Measurements from ENCODE around the gene OR1D5. TPM values are rescaled to one million over a fixed set of nuclear protein-coding genes. Genes with fewer than 3 reads are reported as not detected.

The OR1D5 gene
- total RNA-seq, 1 experiment from 2014 or later, result not detected

GRCh38 chr17:3020381-3020780 lies 43.0 kb downstream of the OR1D5 start:
- Histone ChIP-seq H3K27ac (ENCODE audit: low read depth, low read length) (no peak overlapping the region), H2AFZ (ENCODE audit: low read depth, low read length, poor library complexity, severe bottlenecking) (no peak overlapping the region), H3K9ac (ENCODE audit: low read length) (no peak overlapping the region), H3K27me3 (ENCODE audit: insufficient read depth, low read length) (no peaks in the 10 kb centered on the region), H3K9me3 (ENCODE audit: control insufficient read depth in 1 of 2, insufficient read depth in 1 of 2, low read depth in 1 of 2, low read length in 2 of 2) (0 out of 4 replicates have a peak, but pooled peaks cover 3 to 5% of the 10 kb centered on the region in 2 experiments), H4K20me1 (ENCODE audit: insufficient read depth) (no peaks in the 10 kb centered on the region), H3K4me3 (replicated peaks in 1 of 2; ENCODE audit: low read depth in 1 of 2, low read length in 2 of 2) (no peak overlapping the region), H3K9me2 (ENCODE audit: insufficient read depth) (no peaks in the 10 kb centered on the region), H3K79me2 (ENCODE audit: insufficient read depth, low read length) (peaks cover 5% of the 10 kb centered on the region; the same call in 1 of the 2 replicates), H3K36me3 (ENCODE audit: control insufficient read depth in 1 of 2, insufficient read depth in 2 of 2, low read length in 2 of 2) (peaks cover 18 to 54% of the 10 kb centered on the region in 2 experiments), H3K4me1 (ENCODE audit: control insufficient read depth in 1 of 2, insufficient read depth in 2 of 2, low read length in 2 of 2) (peaks cover 0 to 9% of the 10 kb centered on the region in 2 experiments; a peak in 2 of 4 replicates), H3K4me2 (ENCODE audit: low read length) (no peak overlapping the region)
- intact Hi-C loops (cut with micrococcal nuclease), result no loop called here
- no TSS peak for BruUV-seq (replicated peaks)
- DNase-seq (ENCODE audit: low read depth, low spot score) (no peak), ATAC-seq (no peak)
- POLR2A ChIA-PET, result no interaction called here
- TF ChIP-seq POLR2A (IDR thresholded peaks at IDR 0.05; ENCODE audit: borderline replicate concordance, extremely low read depth, insufficient read depth, insufficient read length), result no peak
- no peak for TF ChIP-seq EGR1 (IDR thresholded peaks at IDR 0.05; ENCODE audit: low read depth)
- TF ChIP-seq JUND (IDR thresholded peaks at IDR 0.05), result no peak
- TF ChIP-seq CBX3 (IDR thresholded peaks at IDR 0.05; ENCODE audit: low read depth), result no peak
- RAD21 ChIA-PET (ENCODE audit: low non-redundant PET in 1 of 2, low total read pairs in 2 of 2, uncharacterized antibody in 2 of 2, unreplicated experiment in 2 of 2), result no interaction called here
- CTCF ChIA-PET, result no interaction called here

- Histone ChIP-seq H3K4me2 (ENCODE audit: low read length) (no peak overlapping the region), H2AFZ (ENCODE audit: low read depth, low read length, poor library complexity, severe bottlenecking) (no peak overlapping the region), H3K27me3 (ENCODE audit: insufficient read depth, low read length) (no peaks in the 10 kb centered on the region), H4K20me1 (ENCODE audit: insufficient read depth) (no peaks in the 10 kb centered on the region), H3K4me3 (replicated peaks in 1 of 2; ENCODE audit: low read depth in 1 of 2, low read length in 2 of 2) (no peak overlapping the region), H3K9ac (ENCODE audit: low read length) (no peak overlapping the region), H3K9me3 (ENCODE audit: control insufficient read depth in 1 of 2, insufficient read depth in 1 of 2, low read depth in 1 of 2, low read length in 2 of 2) (0 out of 4 replicates have a peak, but pooled peaks cover 3 to 5% of the 10 kb centered on the region in 2 experiments), H3K36me3 (ENCODE audit: control insufficient read depth in 1 of 2, insufficient read depth in 2 of 2, low read length in 2 of 2) (peaks cover 18 to 53% of the 10 kb centered on the region in 2 experiments), H3K9me2 (ENCODE audit: insufficient read depth) (no peaks in the 10 kb centered on the region), H3K27ac (ENCODE audit: low read depth, low read length) (no peak overlapping the region), H3K79me2 (ENCODE audit: insufficient read depth, low read length) (peaks cover 5% of the 10 kb centered on the region; the same call in 1 of the 2 replicates), H3K4me1 (ENCODE audit: control insufficient read depth in 1 of 2, insufficient read depth in 2 of 2, low read length in 2 of 2) (peaks cover 0 to 15% of the 10 kb centered on the region in 2 experiments; a peak in 2 of 4 replicates)
- RAD21 ChIA-PET (ENCODE audit: low non-redundant PET in 1 of 2, low total read pairs in 2 of 2, uncharacterized antibody in 2 of 2, unreplicated experiment in 2 of 2), result no interaction called here
- no peak for DNase-seq (ENCODE audit: low read depth, low spot score)
- POLR2A ChIA-PET, result no interaction called here
- BruUV-seq (replicated peaks), result no TSS peak
- intact Hi-C loops (cut with micrococcal nuclease), result no loop called here
- CTCF ChIA-PET, result no interaction called here
- ATAC-seq, result no peak
- no peak for TF ChIP-seq EGR1 (IDR thresholded peaks at IDR 0.05; ENCODE audit: low read depth)
- TF ChIP-seq SP1 (IDR thresholded peaks at IDR 0.05; ENCODE audit: low read depth), result no peak
- TF ChIP-seq JUND (IDR thresholded peaks at IDR 0.05), result no peak
- TF ChIP-seq POLR2A (IDR thresholded peaks at IDR 0.05; ENCODE audit: borderline replicate concordance, extremely low read depth, insufficient read depth, insufficient read length), result no peak
- no peak for TF ChIP-seq ELF1 (IDR thresholded peaks at IDR 0.05; ENCODE audit: borderline replicate concordance, low read depth)
- no peak for TF ChIP-seq MAX (IDR thresholded peaks at IDR 0.05)
- no peak for TF ChIP-seq SIN3A (IDR thresholded peaks at IDR 0.05; ENCODE audit: low read depth)
- no peak for TF ChIP-seq ZFX (IDR thresholded peaks at IDR 0.05)
- no peak for TF ChIP-seq YY1 (IDR thresholded peaks at IDR 0.05; ENCODE audit: extremely low read depth, insufficient replicate concordance, low read depth, low read length)
- TF ChIP-seq POLR2AphosphoS5 (IDR thresholded peaks at IDR 0.05; ENCODE audit: low read depth, low read length), result no peak
- no peak for TF ChIP-seq CTCF (IDR thresholded peaks at IDR 0.05 in 2 of 3, conservative IDR thresholded peaks at IDR 0.05 in 1 of 3; ENCODE audit: borderline replicate concordance in 1 of 3, insufficient read depth in 1 of 3, low read depth in 2 of 3, low read length in 2 of 3)
- TF ChIP-seq REST (IDR thresholded peaks at IDR 0.05; ENCODE audit: low read depth), result no peak
- TF ChIP-seq ZNF274 (IDR thresholded peaks at IDR 0.05; ENCODE audit: low read depth, low read length), result no peak
- TF ChIP-seq EZH2phosphoT487 (IDR thresholded peaks at IDR 0.05; ENCODE audit: borderline replicate concordance), result no peak
- no peak for TF ChIP-seq RAD21 (IDR thresholded peaks at IDR 0.05; ENCODE audit: low read depth)
Observed at GRCh38 chr17:3019761-3020160, 43.6 kb downstream of the OR1D5 start.
